Loucy (cell line): Measurements from ENCODE around the gene PRKCE.

Experiments used
- H2AFZ ChIP-seq: fragments of 200-600 bp; sonication (generic); 2 replicates; pipeline ENCODE4 v1.6.0; 2016; ENCODE audit warnings: antibody characterized with exemption, mild to moderate bottlenecking, low read length, moderate library complexity
- H3F3A ChIP-seq: fragments of 200-600 bp; 2 replicates; pipeline ENCODE4 v1.6.0; 2016; ENCODE audit warnings: antibody characterized with exemption, low read depth, mild to moderate bottlenecking
- H3K27me3 ChIP-seq: fragments of 200-600 bp; sonication (generic); 2 replicates; pipeline ENCODE4 v1.6.1; 2014; ENCODE audit warnings: low read length, mild to moderate bottlenecking; ENCODE audit not compliant: insufficient read depth, poor library complexity, severe bottlenecking
- H3K36me3 ChIP-seq: fragments of 200-600 bp; sonication (generic); 2 replicates; pipeline ENCODE4 v1.6.1; 2016; ENCODE audit warnings: low read length; ENCODE audit not compliant: insufficient read depth
- H3K4me1 ChIP-seq: fragments of 200-600 bp; sonication (generic); 2 replicates; pipeline ENCODE4 v1.5.1; 2014; ENCODE audit warnings: low read length, mild to moderate bottlenecking; ENCODE audit not compliant: insufficient read depth, poor library complexity, severe bottlenecking
- H3K4me2 ChIP-seq: fragments of 200-600 bp; sonication (generic); 2 replicates; pipeline ENCODE4 v1.6.0; 2014; ENCODE audit warnings: antibody characterized with exemption, low read length, low read depth, mild to moderate bottlenecking; ENCODE audit not compliant: poor library complexity, severe bottlenecking
- H3K4me3 ChIP-seq: fragments of 200-600 bp; sonication (generic); 2 replicates; pipeline ENCODE4 v1.5.1; 2014; ENCODE audit warnings: low read length, mild to moderate bottlenecking, mixed read lengths; ENCODE audit not compliant: poor library complexity, severe bottlenecking
- H3K79me2 ChIP-seq: fragments of 200-600 bp; sonication (generic); 2 replicates; pipeline ENCODE4 v1.6.1; 2014; ENCODE audit warnings: low read length; ENCODE audit not compliant: insufficient read depth
- H3K9ac ChIP-seq: fragments of 200-600 bp; sonication (generic); 2 replicates; pipeline ENCODE4 v1.6.0; 2014; ENCODE audit warnings: mild to moderate bottlenecking, low read depth, low read length, moderate library complexity; ENCODE audit not compliant: poor library complexity, severe bottlenecking
- H3K9me2 ChIP-seq: fragments of 200-600 bp; sonication (generic); replicated peaks from 2 replicates; pipeline ENCODE4 v1.6.1; 2016; ENCODE audit warnings: low read depth, low read length, mixed read lengths
- H3K9me3 ChIP-seq: fragments of 200-600 bp; sonication (generic); 2 replicates; pipeline ENCODE4 v1.6.1; 2014; ENCODE audit warnings: mild to moderate bottlenecking, antibody characterized with exemption, low read length, low read depth; ENCODE audit not compliant: insufficient read depth
- H4K20me1 ChIP-seq: fragments of 200-600 bp; sonication (generic); 2 replicates; pipeline ENCODE4 v1.6.0; 2014; ENCODE audit warnings: antibody characterized with exemption, low read length, mild to moderate bottlenecking; ENCODE audit not compliant: insufficient read depth, poor library complexity, severe bottlenecking
- EZH2phosphoT487 ChIP-seq: fragments of 200-600 bp; IDR thresholded peaks from 2 replicates; pipeline ENCODE4 v1.6.1; 2018; ENCODE audit warnings: antibody characterized with exemption, mild to moderate bottlenecking, moderate library complexity, borderline replicate concordance
- TF ChIP-seq, protein P1 (sequence below): fragments of 200-600 bp; sonication (generic); conservative IDR thresholded peaks from 2 replicates; pipeline ENCODE4 v1.5.1; 2014; ENCODE audit warnings: mild to moderate bottlenecking, antibody characterized with exemption, low read length

PRKCE gene

DNA sequence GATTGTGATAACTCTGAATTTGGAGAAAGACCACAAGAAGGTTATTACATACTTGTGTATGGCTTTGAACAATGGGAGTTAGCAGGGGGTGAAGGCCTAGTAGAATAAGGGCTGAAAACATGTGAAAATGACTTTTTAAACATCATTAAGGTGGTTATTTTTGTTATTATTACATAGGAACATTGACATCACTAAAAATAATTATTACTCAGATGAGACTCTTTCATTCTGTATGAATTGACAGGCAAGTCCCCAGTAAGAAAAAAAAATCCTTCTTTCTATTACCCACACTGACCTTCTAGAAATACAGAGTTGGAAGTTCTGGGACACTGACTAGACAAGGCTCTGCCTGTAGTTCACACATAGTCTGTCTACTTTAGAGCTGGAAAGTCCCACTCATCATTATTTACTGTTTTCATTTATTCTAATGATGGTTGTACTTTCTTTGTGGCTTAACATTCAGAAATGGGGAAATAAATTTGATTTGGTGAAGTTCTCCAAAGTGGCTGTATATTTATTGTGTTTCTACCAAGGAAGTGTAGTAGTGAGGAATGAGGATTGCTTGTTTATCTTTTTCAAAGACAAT lies 426.1 kb downstream of the PRKCE start:
- no peak overlapping the region for H3K4me2 ChIP-seq
- H3F3A ChIP-seq: no peaks in the 10 kb centered on the region
- no peaks in the 10 kb centered on the region for H3K27me3 ChIP-seq
- no peaks in the 10 kb centered on the region for H3K9me3 ChIP-seq
- no peaks in the 10 kb centered on the region for H3K36me3 ChIP-seq
- H3K9ac ChIP-seq: no peak overlapping the region
- H4K20me1 ChIP-seq: no peaks in the 10 kb centered on the region
- no peaks in the 10 kb centered on the region for H3K79me2 ChIP-seq
- TF ChIP-seq EZH2phosphoT487: no peak
- TF ChIP-seq, protein P1, sequence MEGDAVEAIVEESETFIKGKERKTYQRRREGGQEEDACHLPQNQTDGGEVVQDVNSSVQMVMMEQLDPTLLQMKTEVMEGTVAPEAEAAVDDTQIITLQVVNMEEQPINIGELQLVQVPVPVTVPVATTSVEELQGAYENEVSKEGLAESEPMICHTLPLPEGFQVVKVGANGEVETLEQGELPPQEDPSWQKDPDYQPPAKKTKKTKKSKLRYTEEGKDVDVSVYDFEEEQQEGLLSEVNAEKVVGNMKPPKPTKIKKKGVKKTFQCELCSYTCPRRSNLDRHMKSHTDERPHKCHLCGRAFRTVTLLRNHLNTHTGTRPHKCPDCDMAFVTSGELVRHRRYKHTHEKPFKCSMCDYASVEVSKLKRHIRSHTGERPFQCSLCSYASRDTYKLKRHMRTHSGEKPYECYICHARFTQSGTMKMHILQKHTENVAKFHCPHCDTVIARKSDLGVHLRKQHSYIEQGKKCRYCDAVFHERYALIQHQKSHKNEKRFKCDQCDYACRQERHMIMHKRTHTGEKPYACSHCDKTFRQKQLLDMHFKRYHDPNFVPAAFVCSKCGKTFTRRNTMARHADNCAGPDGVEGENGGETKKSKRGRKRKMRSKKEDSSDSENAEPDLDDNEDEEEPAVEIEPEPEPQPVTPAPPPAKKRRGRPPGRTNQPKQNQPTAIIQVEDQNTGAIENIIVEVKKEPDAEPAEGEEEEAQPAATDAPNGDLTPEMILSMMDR: no peak
- no peaks in the 10 kb centered on the region for H3K9me2 ChIP-seq
- H3K4me1 ChIP-seq: peaks cover 12% of the 10 kb centered on the region
- no peak overlapping the region for H2AFZ ChIP-seq
- no peak overlapping the region for H3K4me3 ChIP-seq

DNA sequence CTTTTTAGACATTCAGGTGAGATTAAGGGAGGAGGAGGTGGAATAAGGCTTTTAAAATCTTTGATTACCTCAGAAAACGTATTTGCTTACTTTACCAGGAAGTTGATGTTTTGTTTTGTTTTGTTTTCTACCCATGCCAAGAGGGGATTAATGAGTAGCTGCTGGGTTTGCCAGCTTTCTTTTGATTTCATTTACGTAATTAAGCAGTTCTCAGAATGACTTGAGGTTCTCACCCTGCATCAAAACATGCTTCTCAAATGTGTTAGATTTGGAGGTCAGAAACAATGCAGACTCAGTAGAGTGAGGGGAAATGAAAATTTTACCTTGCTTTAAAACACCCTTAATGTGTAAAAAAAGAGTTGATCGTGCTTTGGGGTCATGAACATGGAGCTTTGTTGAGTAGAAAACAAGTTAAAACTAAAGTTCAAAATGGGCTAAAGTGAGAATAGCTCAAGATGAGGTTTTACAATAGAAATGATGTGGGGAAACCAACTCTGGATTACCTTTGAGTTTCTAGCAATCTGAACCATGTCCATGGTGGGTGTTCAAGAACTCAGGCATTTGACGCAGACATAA lies 428.6 kb downstream of the PRKCE start:
- Histone ChIP-seq H3K79me2 (no peaks in the 10 kb centered on the region), H3K36me3 (no peaks in the 10 kb centered on the region), H3K4me2 (no peak overlapping the region), H3K27me3 (no peaks in the 10 kb centered on the region), H2AFZ (no peak overlapping the region), H3K4me3 (no peak overlapping the region), H4K20me1 (no peaks in the 10 kb centered on the region), H3F3A (no peaks in the 10 kb centered on the region), H3K9ac (no peak overlapping the region), H3K9me2 (no peaks in the 10 kb centered on the region), H3K4me1 (peaks cover 19% of the 10 kb centered on the region), H3K9me3 (no peaks in the 10 kb centered on the region)
- TF ChIP-seq EZH2phosphoT487: no peak
- TF ChIP-seq, protein P1: no peak

DNA sequence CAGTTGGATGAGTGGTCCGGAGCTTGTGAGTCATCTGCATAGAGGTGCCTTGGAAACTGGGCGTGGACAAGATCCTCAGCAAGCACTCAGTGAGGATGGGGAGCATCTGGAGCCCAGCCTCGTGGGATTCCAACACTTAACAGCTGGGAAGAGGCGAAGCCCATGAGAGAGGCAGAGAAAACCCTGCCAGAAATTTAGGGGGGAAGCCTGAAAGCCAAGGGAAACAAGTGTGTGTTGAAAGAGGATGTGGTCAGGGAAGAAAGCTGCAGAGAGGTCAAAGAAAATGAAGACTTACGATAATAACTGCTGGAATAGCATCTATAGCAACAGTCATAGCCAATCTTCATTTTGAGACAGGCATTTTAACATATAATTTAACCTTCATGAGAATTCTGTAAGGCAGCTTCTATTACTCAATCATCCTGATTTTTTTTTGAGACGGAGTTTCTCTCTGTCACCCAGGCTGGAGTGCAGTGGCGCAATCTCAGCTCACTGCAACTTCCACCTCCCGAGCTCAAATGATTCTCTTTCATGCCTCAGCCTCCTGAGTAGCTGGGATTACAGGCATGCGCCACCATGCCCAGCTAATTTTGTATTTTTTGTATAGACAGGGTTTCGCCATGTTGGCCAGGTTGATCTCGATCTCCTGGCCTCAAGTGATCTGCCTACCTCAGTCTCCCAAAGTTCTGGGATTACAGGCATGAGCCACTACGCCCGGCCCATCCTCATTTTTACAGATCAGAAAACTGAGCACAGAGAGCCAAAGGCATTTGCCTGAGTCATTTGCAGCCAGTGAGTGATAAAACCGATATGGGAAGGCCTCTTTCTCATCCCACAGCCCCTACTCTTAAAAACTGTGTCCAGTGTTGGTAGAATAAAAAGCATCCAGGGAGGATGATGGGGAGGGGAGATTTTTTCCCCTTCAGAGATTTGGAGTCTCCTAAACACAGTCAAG lies 431.3 kb downstream of the PRKCE start:
- peak overlapping the region; percentile 14 for H3K9ac ChIP-seq
- no peaks in the 10 kb centered on the region for H3K9me3 ChIP-seq
- H3K36me3 ChIP-seq: peaks cover 12% of the 10 kb centered on the region; the same call in 1 of the 2 replicates
- H4K20me1 ChIP-seq: no peaks in the 10 kb centered on the region
- H3F3A ChIP-seq: no peaks in the 10 kb centered on the region
- H3K9me2 ChIP-seq: no peaks in the 10 kb centered on the region
- peaks cover 14% of the 10 kb centered on the region for H3K4me1 ChIP-seq
- H2AFZ ChIP-seq: no peak overlapping the region
- H3K27me3 ChIP-seq: no peaks in the 10 kb centered on the region
- no peak for TF ChIP-seq EZH2phosphoT487
- TF ChIP-seq, protein P1: no peak
- peak overlapping the region; percentile 29 for H3K4me2 ChIP-seq
- no peaks in the 10 kb centered on the region for H3K79me2 ChIP-seq
- H3K4me3 ChIP-seq: no peak overlapping the region
